ENCODE results near the gene YY1.
"Not testable (repeated sequence)": the region's sequence is repeated elsewhere in the genome, so short reads cannot be mapped to it uniquely, and the experiment has no call there.

The YY1 gene

DNA sequence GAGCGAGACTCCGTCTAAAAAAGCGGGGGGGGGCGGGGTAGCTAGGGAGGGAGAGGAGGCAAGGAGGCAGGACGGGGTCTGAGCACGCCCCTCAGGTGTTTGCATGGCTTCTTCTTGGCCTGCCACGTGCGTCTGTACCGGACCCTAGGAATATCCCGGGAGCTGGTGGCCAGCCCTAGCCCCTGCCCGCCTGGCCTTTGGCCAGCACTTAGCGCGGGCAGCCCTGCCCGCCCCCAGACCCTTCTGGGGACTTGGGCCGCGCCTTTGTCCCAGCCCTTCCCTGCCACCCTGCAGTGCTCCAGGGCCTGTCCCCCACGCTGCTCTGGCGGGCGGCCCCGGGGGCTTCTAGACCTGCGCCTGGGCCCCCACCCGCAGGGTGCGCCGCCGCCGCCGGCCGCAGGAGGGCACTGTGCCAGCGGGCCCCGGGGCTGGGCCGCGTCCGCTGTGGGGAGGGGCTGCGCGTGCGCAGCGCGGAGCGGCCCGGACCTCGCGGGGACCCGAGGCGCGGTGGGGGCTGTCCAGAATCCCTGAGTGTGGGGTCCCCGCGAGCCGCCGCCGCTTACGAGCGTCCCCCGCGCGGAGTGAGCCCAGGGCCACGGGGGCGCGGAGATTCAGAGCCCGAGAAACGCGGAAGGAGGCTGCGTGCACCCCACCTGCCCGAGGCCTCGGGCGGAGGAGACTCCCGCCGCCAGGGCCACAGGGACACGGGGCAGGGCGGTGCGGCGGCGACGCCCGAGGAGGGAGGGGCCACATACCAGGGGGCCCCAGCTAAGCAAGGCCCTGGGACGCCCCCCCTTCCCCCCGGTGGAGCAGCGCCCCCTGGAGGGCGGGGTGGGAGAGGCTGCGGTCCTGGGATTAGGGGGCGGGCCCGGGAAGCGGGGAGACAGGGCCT, 46.3 kb downstream of the YY1 start:
- DNase-seq, result peak; percentile 83

DNA sequence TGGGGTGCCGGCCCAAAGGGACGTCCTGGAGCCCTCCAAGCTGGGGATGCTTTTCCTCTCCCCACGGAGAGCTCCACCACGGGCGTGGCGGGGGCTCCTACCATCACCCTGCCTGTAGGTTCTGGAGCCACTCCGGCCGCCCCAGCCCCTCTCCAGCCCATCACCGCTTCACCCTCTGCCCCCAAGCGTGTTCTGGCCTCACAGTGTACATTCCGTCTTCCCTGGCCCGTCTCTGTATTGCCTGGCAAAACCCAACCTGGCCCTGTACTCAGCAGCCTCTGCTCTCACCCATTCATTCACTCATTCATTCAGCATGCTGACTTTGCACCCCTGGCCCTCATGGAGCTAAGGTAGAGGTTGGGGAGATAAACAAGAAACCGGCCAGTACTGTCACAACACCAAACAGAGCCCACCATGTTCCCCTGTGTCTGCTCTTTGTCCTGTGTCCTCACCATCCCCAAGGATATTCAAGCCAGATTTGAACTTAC, 47.0 kb downstream of the YY1 start:
- DNase-seq, result no peak

DNA sequence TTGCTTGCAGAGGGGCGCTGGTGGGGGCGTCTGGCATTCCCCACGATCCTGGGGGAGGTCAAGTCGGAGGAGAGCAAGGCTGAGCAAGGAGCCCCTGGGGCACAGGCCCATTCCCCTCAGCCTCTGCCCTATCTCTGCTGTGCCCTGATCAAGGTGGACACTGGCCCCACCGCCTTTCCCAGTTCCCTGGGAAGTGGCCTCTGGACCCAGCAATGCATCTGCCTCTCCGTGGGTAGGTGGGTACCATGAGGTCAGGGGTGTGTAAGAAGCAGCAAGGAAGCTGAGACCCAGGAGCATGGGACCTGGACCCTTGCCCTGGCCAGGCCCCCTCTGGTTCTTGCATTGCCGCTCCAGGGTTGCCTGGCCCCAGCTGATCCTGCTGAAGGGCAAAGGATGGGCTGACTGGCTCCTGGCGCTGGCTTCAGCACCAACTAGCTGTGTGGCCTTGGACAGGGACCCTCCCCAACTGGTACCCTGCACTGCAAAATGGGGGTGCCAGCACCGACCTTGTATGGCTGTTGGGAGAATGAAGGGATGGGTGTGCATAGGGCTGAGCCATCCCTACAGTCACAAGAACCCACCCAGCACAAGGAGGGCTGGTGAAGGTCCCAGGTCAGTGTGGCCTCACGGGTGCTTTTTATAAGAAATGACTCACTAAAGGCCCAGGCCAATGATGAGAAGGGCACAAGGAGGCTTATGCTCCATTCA, 47.7 kb downstream of the YY1 start:
- no peak for DNase-seq

GRCh38 chr14:100287202-100287997, 48.5 kb downstream of the YY1 start:
- DNase-seq, result no peak

- not testable (repeated sequence) for DNase-seq
These were observed 49.0 kb downstream of the YY1 start for GRCh38 chr14:100287998-100288295.

DNA sequence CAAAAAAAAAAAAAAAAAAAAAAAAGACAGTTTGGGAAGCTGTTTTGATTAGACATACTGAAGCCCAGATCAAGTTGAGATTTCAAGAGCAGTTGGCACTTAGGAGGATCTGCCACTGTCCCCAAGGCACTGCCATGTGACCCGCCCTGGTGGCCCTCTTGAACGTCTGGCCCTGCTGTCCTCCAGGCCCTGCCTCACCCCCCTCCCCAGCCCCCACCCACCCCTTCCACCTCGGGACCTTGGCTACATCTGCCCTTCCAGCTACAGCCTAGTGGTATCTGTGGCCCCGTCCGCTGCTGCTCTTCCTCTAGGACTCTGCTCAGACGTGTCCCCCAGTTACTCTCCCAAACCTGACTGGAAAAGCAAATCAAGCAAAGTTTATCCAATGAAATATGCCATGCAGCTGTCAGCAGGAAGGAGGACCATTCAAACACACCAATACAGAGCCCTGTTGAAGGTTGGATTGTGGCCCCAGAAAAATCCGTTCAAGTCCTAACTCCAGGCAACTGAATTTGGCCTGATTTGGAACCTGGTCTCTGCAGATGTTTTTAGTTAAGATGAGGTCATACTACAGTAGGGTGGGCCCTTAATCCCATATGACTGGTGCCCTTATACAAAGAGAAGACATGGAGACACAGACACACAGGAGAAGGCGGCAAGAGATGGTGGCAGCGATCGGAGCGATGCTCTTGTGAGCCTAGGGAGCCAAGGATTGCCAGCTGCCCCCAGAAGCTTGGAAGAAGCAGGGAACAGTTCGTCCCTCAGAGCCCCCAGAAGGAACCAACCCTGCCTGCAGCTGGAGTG, 49.6 kb downstream of the YY1 start:
- DNase-seq, result no peak

DNA sequence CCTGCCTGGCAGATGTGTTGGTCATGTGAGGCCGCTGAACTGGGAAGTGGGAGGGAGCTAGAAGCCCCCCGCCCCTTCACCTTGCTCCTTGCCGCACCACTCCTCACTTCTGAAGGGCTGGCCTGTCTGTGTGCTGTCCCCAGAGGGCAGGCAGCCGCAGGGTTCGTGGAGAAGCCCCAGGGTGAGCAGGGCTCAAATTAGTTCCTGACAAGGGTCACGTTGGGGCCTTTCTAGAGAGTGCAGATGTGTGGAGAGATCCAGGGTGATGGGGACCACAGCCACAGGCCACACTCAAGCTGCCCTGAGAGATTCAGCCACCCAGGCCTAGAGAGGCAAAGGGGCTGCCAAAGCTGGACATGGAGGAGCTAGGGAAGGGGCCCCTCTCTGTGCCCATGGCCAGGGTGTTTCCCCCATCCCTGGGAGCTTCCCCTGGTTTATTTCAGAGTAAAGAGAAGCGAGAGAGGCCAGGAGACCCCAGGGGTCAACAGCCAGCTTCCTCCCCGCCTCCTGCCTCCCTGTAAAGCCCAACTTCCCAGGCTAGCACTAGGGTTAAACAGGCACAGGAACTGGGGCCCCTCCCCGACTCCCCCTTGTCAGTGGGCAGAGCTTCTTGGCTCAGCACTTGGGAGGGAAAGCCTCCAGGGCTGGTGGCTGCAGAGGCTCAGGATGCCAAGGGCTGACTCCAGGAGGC, 51.1 kb downstream of the YY1 start:
- DNase-seq, result no peak

DNA sequence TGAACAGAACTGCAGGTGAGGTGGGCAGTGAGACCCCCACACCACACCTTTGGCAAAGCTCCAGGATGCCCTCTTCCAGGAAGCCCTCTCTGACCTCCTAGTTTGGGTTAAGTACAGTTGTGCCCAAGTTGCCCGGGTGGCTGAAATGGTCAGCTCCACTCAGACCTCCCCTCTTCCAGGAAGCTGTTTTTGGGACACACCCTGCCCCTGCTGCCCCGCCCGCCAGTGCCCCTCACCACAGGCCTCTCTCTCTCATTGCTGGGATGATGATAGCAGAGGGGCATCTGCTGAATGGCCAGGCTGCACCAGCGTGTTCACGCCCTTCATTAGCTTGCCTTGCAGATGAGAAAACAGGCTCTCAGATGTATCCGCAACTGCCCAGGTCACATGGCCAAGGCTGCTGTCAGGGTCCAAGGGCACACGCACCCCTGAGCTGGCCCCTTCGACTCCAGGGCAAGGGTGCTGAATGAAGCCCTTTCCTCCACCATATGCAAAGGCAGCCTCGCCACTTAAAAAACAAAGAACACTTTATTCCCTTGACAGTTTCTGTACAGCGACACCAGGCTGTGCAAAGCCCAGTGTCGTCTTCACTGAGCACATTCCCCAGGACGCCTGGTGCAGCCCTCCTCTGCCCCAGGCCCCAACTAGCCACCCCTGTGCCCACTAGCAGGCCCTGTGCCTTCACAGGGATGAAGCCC, 51.8 kb downstream of the YY1 start:
- DNase-seq, result no peak

- DNase-seq, result no peak
These were observed 52.5 kb downstream of the YY1 start for GRCh38 chr14:100291305-100292075.

GRCh38 chr14:100292301-100292775, 53.4 kb downstream of the YY1 start:
- no peak for DNase-seq

- DNase-seq, result no peak
These were observed 54.0 kb downstream of the YY1 start for GRCh38 chr14:100292776-100293461.

- DNase-seq, result no peak
These were observed 54.7 kb downstream of the YY1 start for GRCh38 chr14:100293497-100294212.

GRCh38 chr14:100294213-100294962, 55.4 kb downstream of the YY1 start:
- DNase-seq, result no peak

GRCh38 chr14:100294963-100295330, 56.0 kb downstream of the YY1 start:
- DNase-seq, result no peak

GRCh38 chr14:100295376-100296105, 56.6 kb downstream of the YY1 start:
- DNase-seq, result no peak

DNA sequence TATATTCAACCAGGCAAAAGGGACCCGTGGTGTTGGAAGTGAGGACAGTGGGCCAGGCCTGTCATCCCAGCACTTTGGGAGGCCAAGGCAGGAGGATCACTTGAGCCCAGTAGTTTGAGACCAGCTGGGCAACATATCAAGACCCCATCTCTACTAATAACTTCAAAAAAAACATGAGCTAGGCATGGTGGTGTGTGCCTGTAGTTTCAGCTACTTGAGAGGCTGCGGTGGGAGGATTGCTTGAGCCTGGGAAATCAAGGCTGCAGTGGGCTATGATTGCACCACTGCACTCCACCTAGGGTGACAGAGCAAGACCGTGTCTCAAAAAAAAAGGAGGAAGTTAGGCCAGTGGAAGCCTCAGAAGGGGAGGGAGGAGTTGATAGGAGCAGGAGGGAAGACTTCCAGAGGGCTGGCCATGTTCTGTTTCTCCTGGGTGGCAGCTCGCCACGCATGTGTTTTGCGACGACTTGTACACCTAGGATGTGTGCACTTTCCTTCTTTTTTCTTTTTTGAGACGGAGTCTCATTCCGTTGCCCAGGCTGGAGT, 57.2 kb downstream of the YY1 start:
- no peak for DNase-seq

DNA sequence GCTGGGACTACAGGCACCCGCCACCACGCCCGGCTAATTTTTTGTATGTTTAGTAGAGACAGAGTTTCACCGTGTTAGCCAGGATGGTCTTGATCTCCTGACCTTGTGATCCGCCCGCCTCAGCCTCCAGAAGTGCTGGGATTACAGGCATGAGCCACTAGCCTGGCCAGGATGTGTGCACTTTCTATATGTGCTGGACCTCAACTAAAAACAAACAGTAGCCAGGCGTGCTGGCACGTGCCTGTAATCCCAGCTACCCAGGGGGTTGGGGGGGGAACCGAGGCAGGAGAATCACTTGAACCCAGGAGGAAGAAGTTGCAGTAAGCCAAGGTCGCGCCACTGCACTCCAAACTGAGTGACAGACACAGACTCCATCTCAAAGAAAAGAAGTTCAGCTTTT, 57.8 kb downstream of the YY1 start:
- not testable (repeated sequence) for DNase-seq

All from activated CD8-positive, alpha-beta memory T cell treated with anti-CD3 and anti-CD28 coated beads, Interleukin-2, amount 50 U/mL, for 4 hours (primary cell).